ENCODE results near the gene NT5DC3. TPM values are rescaled to one million over a fixed set of nuclear protein-coding genes. Genes with fewer than 3 reads are reported as not detected.

NT5DC3 gene
- total RNA-seq, 1 experiment from 2014 or later: 21.6 TPM

GRCh38 chr12:103756443-103756842 lies 84.6 kb downstream of the NT5DC3 start:
- DNase-seq (ENCODE audit: low read depth): no peak

GRCh38 chr12:103755425-103755824 lies 85.6 kb downstream of the NT5DC3 start:
- DNase-seq (ENCODE audit: low read depth): no peak

GRCh38 chr12:103751600-103751999 lies 89.4 kb downstream of the NT5DC3 start:
- no peak for DNase-seq (ENCODE audit: low read depth)

- no peak for DNase-seq (ENCODE audit: low read depth)
Observed at GRCh38 chr12:103751171-103751570, 89.9 kb downstream of the NT5DC3 start.

GRCh38 chr12:103748875-103749274 lies 92.2 kb downstream of the NT5DC3 start:
- no peak for DNase-seq (ENCODE audit: low read depth)

- DNase-seq (ENCODE audit: low read depth): peak; percentile 19
Observed at GRCh38 chr12:103748002-103748401, 93.0 kb downstream of the NT5DC3 start.

GRCh38 chr12:103745962-103746361 lies 95.1 kb downstream of the NT5DC3 start:
- peak; percentile 16 for DNase-seq (ENCODE audit: low read depth)

GRCh38 chr12:103743788-103744187 lies 97.2 kb downstream of the NT5DC3 start:
- no peak for DNase-seq (ENCODE audit: low read depth)

GRCh38 chr12:103742349-103742932 lies 98.6 kb downstream of the NT5DC3 start:
- DNase-seq (ENCODE audit: low read depth): no peak

- DNase-seq (ENCODE audit: low read depth): no peak
Observed at GRCh38 chr12:103737881-103738280, 103.2 kb downstream of the NT5DC3 start.

- no peak for DNase-seq (ENCODE audit: low read depth)
Observed at GRCh38 chr12:103736572-103736971, 104.5 kb downstream of the NT5DC3 start.

GRCh38 chr12:103735291-103735690 lies 105.7 kb downstream of the NT5DC3 start:
- no peak for DNase-seq (ENCODE audit: low read depth)

- DNase-seq (ENCODE audit: low read depth): no peak
Observed at GRCh38 chr12:103734863-103735262, 106.2 kb downstream of the NT5DC3 start.

- no peak for DNase-seq (ENCODE audit: low read depth)
Observed at GRCh38 chr12:103731539-103731938, 109.5 kb downstream of the NT5DC3 start.

- no peak for DNase-seq (ENCODE audit: low read depth)
Observed at GRCh38 chr12:103729499-103729898, 111.5 kb downstream of the NT5DC3 start.

GRCh38 chr12:103728323-103728722 lies 112.7 kb downstream of the NT5DC3 start:
- peak; percentile 17 for DNase-seq (ENCODE audit: low read depth)

GRCh38 chr12:103727638-103728037 lies 113.4 kb downstream of the NT5DC3 start:
- peak; percentile 23 for DNase-seq (ENCODE audit: low read depth)

GRCh38 chr12:103725398-103725797 lies 115.6 kb downstream of the NT5DC3 start:
- no peak for DNase-seq (ENCODE audit: low read depth)

Other genes starting within 250 kb of the NT5DC3 start
- 554 and 653 TPM in 2 replicates for gene HSP90B1, start 89.2 kb upstream of the NT5DC3 start, total RNA-seq (2014; rRNA removed; shearing (Covaris generic))
- 14.3 and 17.4 TPM in 2 replicates for gene TDG, start 124.6 kb upstream of the NT5DC3 start, total RNA-seq (2014; rRNA removed; shearing (Covaris generic))
- gene GLT8D2, start 209.0 kb upstream of the NT5DC3 start, total RNA-seq (2014; rRNA removed; shearing (Covaris generic)): 3.1 and 4.7 TPM in 2 replicates
- gene HCFC2, start 223.3 kb upstream of the NT5DC3 start, total RNA-seq (2014; rRNA removed; shearing (Covaris generic)): 7.2 and 9.4 TPM in 2 replicates

All from HT1080 (cell line).